ENCODE measurements around the gene VKORC1.
A peak's percentile ranks its signal among the peaks of the same experiment; 100 is the strongest.
"Not testable (repeated sequence)": the region's sequence is repeated elsewhere in the genome, so short reads cannot be mapped to it uniquely, and the experiment has no call there.

The VKORC1 gene

DNA sequence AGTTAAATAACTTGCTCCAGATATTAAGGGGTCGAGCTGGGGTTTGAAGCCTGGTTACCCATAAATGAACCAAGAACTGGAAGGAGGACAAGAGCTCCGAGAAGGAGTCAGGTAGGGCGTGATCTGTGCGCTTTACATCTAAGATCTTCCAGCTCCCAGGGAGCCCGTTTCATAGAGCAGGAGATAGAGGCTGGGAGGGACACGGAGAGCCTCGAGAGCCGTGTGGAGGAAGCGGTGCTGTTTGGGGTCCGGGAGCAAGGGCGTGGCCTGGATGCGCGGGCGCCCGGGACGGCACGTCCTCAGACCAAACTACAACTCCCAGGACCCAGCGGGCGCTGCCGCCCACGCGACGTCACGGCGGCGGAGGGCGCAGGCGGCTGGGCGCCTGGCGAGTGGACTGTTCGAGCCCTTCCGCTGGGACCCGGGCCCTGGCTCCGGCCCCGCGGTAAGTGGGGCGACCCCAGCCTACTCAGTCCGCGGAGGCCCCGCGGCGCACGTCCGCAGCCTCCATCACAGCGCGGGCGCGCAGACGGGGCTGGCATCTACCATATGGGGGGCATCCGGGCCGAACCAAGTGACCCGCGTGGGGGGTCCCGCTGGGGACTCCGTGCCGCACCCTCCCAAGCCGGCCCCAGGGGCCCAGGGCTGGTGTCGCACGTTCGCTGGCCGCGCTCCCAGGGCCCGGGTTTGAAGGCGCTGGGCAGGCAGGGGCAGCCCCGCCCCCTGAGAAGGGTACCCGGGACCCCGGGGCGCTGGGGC is 13.6 kb upstream of the VKORC1 start, which contains the start of gene BCKDK:
Gene BCKDK, plus strand, starts transcription at position 352 of the 759 bp plus-strand sequence. CDS start 838 bp downstream, outside the sequence.
- DNase-seq (ENCODE audit: low spot score) (peak; percentile 84), FAIRE-seq (no peak)

DNA sequence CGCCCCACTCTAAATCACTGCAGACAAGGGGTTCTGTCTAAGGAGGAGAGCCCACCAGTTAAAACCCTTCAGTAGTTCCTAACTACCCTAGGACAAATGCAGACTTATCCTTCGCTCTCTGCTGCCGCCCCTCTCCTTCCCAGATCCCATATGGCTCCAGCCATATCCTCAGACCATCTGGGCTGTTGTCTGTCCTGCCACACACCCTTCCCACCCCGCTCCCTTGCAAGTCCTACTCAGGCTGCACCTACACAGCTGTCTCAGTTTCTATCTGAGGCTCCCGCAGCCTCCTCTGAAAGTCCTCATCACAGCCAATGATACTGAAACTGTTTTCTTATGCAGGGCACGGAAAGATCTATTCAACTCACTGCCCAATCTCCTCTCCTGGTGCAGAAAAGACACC is 12.9 kb upstream of the VKORC1 start:
- FAIRE-seq, result no peak
- DNase-seq (ENCODE audit: low spot score), result no peak

DNA sequence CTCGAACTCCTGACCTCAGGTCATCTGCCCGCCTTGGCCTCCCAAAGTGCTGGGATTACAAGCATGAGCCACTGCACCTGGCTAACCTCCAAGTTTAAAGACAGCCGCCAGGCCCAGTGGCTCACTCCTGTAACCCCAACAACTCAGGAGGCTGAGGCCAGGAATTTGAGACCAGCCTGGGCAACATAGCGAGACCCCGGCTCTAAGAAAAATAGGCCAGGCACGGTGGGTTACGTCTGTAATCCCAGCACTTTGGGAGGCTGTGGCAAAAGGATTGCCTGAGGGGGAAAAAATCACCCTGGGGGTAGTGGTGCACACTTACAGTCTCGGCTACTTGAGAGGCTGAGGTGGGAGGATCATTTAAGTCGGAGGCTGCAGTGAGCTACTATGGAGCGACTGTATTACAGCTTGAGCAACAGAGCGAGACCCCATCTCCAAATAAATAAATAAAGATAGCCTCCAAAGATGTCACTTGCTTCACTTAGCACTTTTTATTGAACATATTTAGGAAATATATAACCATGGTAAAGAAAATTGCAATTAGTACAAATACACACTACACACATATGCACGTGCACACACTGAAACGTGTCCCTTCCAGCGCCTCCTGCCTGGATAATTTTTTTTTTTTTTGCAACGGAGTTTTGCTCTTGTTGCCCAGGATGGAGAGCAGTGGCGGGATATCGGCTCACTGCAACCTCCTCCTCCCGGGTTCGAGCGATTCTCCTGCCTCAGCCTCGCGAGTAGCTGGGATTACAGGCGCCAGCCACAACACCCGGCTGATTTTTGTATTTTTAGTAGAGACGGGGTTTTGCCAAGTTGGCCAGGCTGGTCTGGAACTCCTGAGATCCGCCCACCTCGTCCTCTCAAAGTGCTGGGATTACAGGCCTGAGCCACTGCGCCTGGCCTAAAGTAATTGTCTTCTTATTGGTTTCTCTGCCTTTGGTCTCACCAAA is 12.2 kb upstream of the VKORC1 start:
- DNase-seq (ENCODE audit: low spot score) (no peak), FAIRE-seq (no peak)

DNA sequence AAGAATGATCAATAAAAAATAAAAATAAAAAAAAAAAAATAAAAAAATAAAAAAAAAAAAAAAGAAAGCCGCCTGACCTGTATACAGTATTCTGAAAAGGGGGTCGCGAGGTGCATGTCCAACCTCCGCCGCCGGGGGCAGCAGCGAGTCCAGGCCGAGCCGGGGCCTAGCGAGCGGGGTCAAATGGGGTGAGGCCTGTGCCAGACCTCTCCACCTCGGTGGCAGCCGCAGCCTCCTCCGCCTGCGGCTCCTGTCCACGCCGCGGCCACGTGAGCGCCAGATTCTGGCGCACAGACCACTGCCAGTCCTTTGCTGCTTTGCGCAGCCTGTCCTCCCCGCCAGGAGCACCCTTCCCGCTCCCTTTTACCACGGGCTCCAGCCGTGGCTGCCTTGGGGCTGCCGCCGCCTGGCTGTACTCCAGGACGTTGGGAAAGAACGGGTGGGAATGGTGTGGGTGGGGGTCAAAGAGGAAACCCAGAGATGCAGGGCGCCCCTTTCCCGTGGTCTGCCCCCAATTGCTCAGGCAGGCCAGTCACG is 11.1 kb upstream of the VKORC1 start:
- DNase-seq (ENCODE audit: low spot score) (peak; percentile 74), FAIRE-seq (no peak)

DNA sequence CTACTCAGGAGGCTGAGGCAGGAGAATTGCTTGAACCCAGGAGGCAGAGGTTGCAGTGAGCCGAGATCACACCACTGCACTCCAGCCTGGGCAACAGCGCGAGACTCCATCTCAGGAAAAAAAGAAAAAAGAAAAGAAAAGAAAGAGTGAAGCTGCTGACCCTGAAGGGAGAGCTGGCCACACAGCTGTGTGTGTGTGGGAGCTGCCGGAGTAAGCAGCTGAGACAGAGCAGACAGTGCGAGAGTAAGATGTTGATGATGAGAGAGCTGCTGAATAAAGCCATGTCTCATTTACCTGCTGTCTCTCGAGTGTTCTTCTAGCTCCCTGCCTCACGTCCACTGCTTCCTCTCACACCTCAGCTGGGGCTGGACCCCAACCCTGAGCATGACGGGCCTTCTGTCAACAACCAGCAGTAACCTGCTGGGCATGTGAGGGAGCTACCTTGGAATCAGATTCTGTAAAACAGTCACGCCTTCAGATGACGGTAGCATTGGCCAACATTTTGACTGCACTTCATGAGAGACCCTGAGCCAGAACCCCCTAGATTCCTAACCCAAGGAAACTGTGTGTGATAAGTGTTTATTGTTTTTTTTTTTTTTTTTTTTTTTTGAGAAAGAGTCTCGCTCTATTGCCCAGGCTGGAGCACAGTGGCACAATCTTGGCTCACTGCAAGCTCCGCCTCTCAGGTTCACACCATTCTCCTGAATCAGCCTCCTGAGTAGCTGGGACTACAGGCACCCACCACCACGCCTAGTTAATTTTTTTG is 6.5 kb upstream of the VKORC1 start:
- FAIRE-seq; DNase-seq (ENCODE audit: low spot score): not testable (repeated sequence)

DNA sequence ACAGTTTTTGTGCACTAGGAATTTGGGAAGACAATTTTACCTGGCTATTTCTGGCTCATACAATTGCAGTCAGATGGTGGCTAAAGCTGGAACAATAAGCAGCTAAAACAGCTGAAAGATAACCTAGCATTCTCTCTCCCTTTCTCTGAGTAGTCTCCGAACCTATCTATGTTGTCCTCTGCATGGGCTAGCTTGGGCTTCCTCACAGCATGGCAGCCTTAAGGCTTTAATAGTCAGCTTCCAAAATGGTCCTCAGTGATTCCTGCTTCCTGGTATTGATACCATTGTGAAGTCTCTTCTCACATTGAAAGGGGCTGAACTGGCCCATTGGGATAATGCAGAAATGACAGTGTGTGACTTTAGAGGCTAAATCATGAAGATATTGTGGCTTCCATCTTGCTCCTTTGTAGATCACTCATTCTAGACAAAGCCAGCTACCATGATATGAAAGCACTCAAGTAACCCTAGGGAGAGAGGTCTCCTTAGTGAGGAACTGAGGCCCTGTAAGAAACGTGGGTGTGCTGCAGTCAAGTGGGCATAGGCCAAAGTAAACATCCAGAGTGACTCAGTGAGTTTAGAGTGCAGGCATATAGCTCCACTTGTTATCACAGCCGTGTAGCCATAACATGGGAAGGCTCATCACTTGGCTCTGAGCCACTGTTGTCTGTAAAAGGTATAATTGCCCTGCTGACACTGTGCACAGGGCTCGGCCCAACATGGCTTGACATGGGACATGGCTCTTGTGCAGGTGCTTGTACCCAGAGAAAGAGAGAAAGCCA is 5.5 kb upstream of the VKORC1 start:
- DNase-seq (ENCODE audit: low spot score), result no peak
- no peak for FAIRE-seq

DNA sequence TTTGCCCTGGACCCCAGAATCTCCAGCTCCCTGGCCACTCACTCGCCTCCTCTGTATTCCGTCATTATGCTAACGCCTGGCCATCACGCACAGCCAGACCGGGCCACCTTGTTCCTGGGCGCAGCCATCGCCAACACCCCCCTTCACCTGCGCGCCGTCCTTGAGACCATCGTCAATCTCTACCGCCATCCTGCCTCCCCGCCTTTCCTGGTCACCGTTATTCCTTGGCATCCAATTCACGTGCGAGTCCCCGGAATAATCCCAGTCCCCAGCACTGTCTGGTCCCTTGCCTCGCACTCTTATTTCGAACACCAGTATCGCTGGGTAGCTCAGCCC is 541 bp downstream of the VKORC1 start:
- DNase-seq (ENCODE audit: low spot score) (no peak), FAIRE-seq (no peak)

DNA sequence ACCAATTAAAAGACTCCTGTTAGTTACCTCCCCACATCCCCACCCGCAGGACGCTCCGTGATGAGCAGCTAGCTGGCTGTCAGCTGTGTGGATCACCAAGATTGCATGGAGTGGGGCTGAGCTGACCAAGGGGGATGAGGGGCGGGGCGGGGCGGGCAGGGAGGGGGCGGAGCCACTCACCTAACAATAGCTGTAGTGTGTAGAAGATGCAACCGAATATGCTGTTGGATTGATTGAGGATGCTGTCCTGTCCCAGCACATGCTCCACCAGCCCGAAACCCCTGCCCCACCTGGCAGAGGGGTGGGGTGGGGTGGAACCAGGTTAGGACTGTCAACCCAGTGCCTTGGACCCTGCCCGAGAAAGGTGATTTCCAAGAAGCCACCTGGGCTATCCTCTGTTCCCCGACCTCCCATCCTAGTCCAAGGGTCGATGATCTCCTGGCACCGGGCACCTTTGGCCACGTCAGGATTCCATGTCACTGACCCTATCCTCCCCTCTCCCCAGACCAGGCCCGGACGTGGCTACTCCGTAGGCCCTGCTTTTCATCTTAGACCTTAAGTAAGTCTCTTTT is 1.4 kb downstream of the VKORC1 start:
- FAIRE-seq, result no peak

DNA sequence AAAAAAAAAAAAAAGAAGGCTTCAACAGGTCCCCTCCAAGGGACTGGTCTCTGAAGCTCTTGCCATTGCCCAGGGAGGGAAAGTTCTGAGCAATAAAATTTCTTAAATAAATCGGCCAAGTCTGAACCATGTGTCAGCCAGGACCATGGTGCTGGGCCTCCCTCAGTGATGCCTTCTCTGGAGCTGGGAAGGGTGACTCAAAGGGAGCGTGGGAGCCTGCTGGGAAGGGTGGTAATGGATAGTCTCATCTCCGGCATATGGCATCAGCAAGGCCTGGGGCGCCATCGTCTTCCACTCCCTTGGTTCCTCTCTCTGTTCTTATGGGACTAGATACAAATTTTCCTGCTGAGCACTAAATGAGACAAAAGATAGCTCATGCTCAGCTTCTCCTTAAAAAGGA is 2.3 kb downstream of the VKORC1 start:
- DNase-seq (ENCODE audit: low spot score) (no peak), FAIRE-seq (no peak)

More for the DNA sequence above, 1.4 kb downstream of the VKORC1 start:
- DNase-seq (ENCODE audit: low spot score), result peak; percentile 56

DNA sequence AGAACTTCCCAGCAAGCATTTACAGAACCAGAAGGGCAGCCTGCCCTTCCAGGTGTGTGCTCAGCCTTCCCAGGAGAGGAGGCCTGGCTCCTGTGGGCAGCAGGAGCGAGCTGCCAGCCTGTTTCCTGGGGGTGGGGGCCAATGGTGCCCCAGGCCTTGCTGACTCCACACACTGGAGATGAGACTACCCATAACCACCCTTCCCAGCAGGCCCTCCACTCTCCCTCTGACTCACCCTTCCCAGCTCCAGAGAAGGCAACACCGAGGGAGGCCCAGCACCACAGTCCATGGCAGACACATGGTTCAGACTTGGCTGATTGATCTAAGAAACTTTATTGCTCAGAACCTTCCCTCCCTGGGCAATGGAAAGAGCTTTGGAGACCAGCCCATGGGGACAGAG is 4.1 kb downstream of the VKORC1 start:
- FAIRE-seq (no peak), DNase-seq (ENCODE audit: low spot score) (no peak)

DNA sequence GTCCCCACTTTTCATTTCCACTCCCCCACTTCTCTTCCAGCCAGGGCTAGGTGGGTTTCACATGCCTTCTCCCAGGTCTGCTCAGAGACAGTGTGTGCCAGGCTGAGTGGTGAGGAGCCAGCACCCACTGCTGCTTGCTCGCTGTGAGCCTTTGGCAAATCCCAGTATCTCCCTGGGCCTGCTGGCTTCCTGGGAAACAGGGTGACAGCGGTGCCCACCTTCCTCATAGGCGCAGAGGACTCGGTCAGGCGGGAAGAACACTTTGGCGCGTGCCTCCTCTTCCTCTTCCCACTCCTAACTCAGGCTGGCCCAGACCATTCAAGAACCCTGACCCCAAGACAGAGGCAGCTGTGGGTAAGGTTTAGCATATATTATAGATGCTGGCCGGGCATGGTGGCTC is 5.4 kb downstream of the VKORC1 start:
- FAIRE-seq, result no peak
- no peak for DNase-seq (ENCODE audit: low spot score)

DNA sequence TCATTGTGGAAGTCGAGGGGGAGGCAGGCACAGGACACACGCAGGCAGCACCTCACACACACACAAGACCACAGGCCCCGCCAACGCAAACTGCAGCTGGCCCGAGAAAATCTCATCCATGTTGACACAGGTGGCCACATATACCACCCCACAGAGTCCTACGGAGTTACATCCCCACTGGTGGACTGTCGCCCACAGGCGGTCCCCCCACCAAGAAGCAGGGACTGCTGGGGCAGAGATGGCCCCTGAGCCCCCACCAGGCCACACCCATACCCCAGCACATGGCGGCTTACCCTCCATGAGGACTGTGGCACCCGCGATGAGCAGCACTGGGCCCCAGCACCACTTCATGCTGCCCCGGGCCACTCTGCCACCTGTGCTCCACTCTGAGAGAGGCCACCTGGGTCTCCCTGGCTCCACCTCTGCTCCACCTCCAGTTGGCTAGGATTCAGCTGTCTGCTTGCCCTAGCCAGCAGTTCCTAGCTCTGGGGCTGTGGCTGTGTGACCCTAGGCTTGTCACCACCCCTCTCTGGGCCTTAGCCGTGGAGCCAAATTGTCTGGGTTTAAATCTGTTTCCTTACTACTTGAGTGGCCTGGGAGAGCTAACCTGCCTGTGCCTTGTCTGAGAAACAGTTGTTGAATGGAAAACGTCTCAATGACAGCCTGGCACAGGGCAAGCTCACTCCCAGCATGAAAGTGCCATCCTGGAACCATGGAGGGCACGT is 6.0 kb downstream of the VKORC1 start, which contains the start of gene PRSS53:
Gene PRSS53, minus strand, starts transcription at position 485 of the 725 bp plus-strand sequence. Its CDS starts 134 bp downstream, at position 351.
- no peak for DNase-seq (ENCODE audit: low spot score)
- no peak for FAIRE-seq

DNA sequence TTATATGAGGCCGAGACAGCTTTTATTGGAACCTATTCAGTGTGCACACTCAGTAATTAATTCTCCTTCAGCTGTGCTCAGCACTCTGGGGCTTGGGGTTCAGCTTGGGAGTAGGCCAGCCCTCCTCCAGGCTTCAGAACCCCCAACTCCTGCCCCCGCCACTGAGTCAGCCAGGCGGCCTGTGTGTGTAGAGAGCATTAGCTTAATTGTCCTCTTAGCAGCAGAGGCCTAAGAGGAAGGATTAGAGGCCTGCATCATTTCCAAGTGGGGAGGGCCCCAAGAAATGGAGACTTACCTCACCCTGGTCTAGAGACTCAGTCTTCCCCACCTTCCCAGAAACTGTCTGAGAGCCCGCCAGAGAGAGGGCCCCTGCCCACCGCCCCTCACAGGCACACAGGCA is 6.6 kb downstream of the VKORC1 start:
- DNase-seq (ENCODE audit: low spot score), result no peak
- no peak for FAIRE-seq

DNA sequence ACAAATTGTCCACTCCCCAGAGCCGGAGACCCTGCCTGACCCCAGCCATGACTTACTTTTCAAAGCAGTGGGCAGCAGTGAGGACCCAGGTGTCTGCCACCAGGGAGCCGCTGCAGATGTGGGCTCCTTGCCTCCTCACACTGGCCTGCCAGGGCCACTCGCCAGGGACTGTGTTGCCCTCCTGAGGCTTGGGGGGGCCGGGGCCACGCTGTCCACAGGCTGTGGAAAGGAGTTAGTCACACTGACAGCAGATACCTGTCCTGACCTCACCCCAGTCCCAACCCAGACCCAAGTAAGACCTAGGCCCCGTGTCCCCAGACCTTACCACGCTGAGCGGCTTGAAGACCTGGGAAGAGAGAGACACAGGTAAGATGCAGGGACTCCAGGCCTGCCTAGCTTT is 7.1 kb downstream of the VKORC1 start:
- FAIRE-seq (no peak), DNase-seq (ENCODE audit: low spot score) (no peak)

DNA sequence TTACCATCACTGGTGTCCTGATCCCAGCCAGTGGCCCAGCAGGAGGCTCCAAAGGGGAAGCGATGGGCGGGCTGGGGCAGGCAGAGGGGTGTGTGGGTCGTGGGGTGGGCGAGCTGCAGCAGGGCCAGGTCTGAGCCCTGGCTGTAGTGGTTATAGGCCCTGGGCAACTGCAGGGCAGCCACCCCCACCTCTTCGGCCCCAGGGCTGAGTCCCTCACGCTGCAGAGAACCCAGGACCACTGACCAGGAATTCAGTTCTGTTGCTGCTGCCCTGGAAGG is 8.0 kb downstream of the VKORC1 start:
- DNase-seq (ENCODE audit: low spot score) (no peak), FAIRE-seq (no peak)

DNA sequence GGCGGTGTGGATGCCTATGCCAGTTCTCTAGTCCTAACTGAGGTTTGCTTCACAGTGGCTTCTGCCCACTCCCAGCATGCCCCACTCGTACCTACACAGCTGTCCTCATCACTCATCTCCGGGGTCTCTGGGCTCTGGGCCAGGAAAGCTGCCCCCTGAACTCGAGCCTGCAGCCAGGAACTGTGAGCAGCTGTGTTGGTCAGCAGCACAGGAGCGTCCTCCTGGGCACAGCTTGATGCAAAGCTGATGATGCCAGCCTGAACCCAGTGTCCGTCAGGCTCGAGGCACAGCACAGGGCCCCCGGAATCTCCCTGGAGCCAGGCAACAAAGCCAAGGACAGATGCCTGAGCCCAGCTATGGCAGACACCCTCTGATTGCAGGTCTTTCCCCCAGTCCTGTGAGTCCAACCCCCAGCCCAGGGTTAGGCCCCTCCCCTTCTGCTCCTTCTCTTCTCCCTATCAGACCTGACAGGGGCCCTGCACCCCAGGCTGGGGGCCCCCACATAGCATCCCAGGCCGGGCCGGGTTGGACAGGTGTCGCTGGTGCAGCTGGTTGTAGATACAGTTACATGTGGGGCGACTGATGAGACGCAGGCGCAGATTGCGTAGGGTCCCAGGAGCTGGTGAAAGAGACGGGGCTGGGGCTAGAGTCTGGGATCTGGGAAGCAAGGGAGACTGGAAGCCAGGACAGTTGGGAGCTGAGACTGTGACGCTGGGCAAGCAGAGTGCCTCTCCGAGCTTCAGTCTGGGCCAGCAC is 8.5 kb downstream of the VKORC1 start:
- FAIRE-seq, result no peak

DNA sequence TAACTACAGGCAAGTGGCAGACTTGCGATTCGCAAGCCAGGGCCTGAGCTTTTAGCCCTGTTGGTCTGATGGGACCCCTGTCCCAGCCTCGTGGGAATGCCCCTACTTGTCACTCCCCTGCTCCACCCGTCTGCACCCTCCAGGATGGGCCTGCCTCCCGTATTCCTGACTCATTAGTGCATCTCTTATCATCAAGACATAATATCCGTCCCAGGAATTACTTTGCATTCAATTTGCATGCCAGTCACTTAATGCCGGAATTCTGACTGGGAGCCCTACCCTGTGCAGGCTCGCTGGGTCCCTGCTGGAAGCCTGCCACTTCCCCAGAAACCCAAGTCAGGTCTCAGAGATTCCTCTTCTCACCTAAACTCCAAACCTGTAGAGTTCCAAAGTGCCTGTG is 9.2 kb downstream of the VKORC1 start:
- FAIRE-seq (no peak), DNase-seq (ENCODE audit: low spot score) (no peak)

More for the DNA sequence above, 8.5 kb downstream of the VKORC1 start:
- no peak for DNase-seq (ENCODE audit: low spot score)

DNA sequence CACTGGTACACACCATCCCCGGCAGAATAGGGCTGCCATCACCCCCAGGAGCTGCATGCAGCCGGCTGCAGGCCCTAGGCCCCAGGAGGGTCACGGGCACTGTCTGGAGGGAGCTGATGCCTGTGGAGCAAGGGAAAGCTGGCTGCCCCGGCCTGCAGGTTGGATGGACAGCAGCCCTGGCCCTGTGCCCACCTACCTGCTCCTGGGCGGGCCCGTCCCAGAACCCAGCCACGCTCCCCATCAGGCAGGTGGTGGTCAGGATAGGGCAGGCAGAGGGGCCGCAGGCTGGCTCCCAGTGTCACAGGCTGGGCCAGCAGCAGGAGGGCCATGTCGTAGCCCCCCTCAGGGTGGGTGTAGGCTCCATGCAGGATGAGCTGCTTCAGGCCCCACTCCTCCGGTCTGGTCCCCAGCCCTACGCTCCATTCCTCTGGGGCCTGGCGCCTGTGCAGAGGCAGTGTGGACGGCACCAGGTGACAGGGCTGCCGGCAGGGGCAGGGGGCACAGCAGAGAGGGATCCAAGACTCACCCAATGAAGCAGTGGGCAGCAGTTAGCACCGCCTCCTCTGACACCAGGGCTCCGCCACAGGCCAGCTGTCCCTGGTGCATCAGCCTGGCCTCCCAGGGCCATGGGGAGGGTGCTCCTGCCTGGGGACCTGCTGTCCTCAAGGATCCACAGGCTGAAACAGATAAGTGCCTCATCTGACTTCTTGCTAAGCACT is 9.9 kb downstream of the VKORC1 start:
- FAIRE-seq (no peak), DNase-seq (ENCODE audit: low spot score) (no peak)

Measured in urothelium cell line (cell line).